GM19099 (cell line): ENCODE data around the gene M1AP.

Source experiments
- POLR2A ChIP-seq: IDR thresholded peaks from 3 replicates; pipeline ENCODE4 v1.6.1; 2011; ENCODE audit warnings: low read depth; ENCODE audit not compliant: insufficient read length; ENCODE audit errors: extremely low read depth

Gene M1AP

GRCh38 chr2:74648009-74648443, at the start of gene M1AP:
Gene M1AP, minus strand, starts transcription at chr2:74648330. Its CDS starts 8,055 bp downstream, at chr2:74640275.
- TF ChIP-seq POLR2A = no peak

GRCh38 chr2:74696829-74697228, 48.7 kb upstream of the M1AP start:
- no peak for TF ChIP-seq POLR2A

GRCh38 chr2:74695663-74696062, 47.5 kb upstream of the M1AP start:
- no peak for TF ChIP-seq POLR2A

GRCh38 chr2:74694281-74694680, 46.2 kb upstream of the M1AP start:
- TF ChIP-seq POLR2A = no peak

- TF ChIP-seq POLR2A = no peak
Measured at GRCh38 chr2:74693668-74694067, 45.5 kb upstream of the M1AP start.

- no peak for TF ChIP-seq POLR2A
Measured at GRCh38 chr2:74693213-74693612, 45.1 kb upstream of the M1AP start.

GRCh38 chr2:74691929-74692328, 43.8 kb upstream of the M1AP start:
- TF ChIP-seq POLR2A = no peak

GRCh38 chr2:74690571-74690970, 42.4 kb upstream of the M1AP start:
- no peak for TF ChIP-seq POLR2A

GRCh38 chr2:74689671-74690070, 41.5 kb upstream of the M1AP start:
- TF ChIP-seq POLR2A = no peak

- no peak for TF ChIP-seq POLR2A
Measured at GRCh38 chr2:74688881-74689280, 40.8 kb upstream of the M1AP start.

- no peak for TF ChIP-seq POLR2A
Measured at GRCh38 chr2:74685408-74685807, 37.3 kb upstream of the M1AP start.

GRCh38 chr2:74682501-74682900, 34.4 kb upstream of the M1AP start:
- no peak for TF ChIP-seq POLR2A

GRCh38 chr2:74679615-74680014, 31.5 kb upstream of the M1AP start:
- no peak for TF ChIP-seq POLR2A

GRCh38 chr2:74676331-74676730, 28.2 kb upstream of the M1AP start:
- TF ChIP-seq POLR2A = no peak

- no peak for TF ChIP-seq POLR2A
Measured at GRCh38 chr2:74675090-74675489, 27.0 kb upstream of the M1AP start.

- TF ChIP-seq POLR2A = no peak
Measured at GRCh38 chr2:74673826-74674528, 25.8 kb upstream of the M1AP start.

- no peak for TF ChIP-seq POLR2A
Measured at GRCh38 chr2:74671479-74671878, 23.3 kb upstream of the M1AP start.
